Measurements from ENCODE around the gene RAB24. TPM values are rescaled to one million over a fixed set of nuclear protein-coding genes. Genes with fewer than 3 reads are reported as not detected.

Gene RAB24
- total RNA-seq, result 15.2 and 26.5 TPM in 2 replicates

GRCh38 chr5:177303121-177303924 is at the start of gene RAB24, which contains the start of gene PRELID1:
Gene RAB24 (minus strand): TSS chr5:177303719. CDS start chr5:177303288, 431 bp downstream.
Gene PRELID1 (plus strand): TSS chr5:177303799. CDS start chr5:177303986, 187 bp downstream.

GRCh38 chr5:177351392-177352329 is 48.1 kb upstream of the RAB24 start, which contains the start of gene LMAN2:
Gene LMAN2 (minus strand): TSS chr5:177351668. CDS start chr5:177351647, 21 bp downstream.

GRCh38 chr5:177311723-177312648 is 8.5 kb upstream of the RAB24 start, which contains the start of gene MXD3:
Gene MXD3 (minus strand): TSS chr5:177311898. CDS start chr5:177311830, 68 bp downstream.

Other genes with a start within 250 kb of the RAB24 start
- gene FGFR4, start 216.8 kb downstream of the RAB24 start, total RNA-seq, result 15.8 and 25.6 TPM in 2 replicates
- gene NSD1, start 169.9 kb downstream of the RAB24 start, total RNA-seq, result 23.1 and 28.0 TPM in 2 replicates
- 113 and 239 TPM in 2 replicates for gene PRELID1, start 80 bp upstream of the RAB24 start, total RNA-seq
- gene MXD3, start 8.2 kb upstream of the RAB24 start, total RNA-seq, result 3.4 and 66.2 TPM in 2 replicates
- gene LMAN2, start 47.9 kb upstream of the RAB24 start, total RNA-seq, result 336 and 347 TPM in 2 replicates
- 12.2 and 24.7 TPM in 2 replicates for gene RGS14, start 54.2 kb upstream of the RAB24 start, total RNA-seq
- not detected in 2 replicates for gene SLC34A1, start 80.7 kb upstream of the RAB24 start, total RNA-seq
- not detected in 2 replicates for gene PFN3, start 96.9 kb upstream of the RAB24 start, total RNA-seq
- gene F12, start 105.8 kb upstream of the RAB24 start, total RNA-seq, result 3.7 and 5.1 TPM in 2 replicates
- 25.4 and 59.0 TPM in 2 replicates for gene GRK6, start 123.0 kb upstream of the RAB24 start, total RNA-seq
- gene PRR7, start 143.1 kb upstream of the RAB24 start, total RNA-seq, result 15.6 and 32.8 TPM in 2 replicates
- gene DBN1, start 169.9 kb upstream of the RAB24 start, total RNA-seq, result 331 and 348 TPM in 2 replicates
- 678 and 721 TPM in 2 replicates for gene PDLIM7, start 193.9 kb upstream of the RAB24 start, total RNA-seq
- 0.25 and 1.1 TPM in 2 replicates for gene DOK3, start 206.1 kb upstream of the RAB24 start, total RNA-seq
- 135 and 185 TPM in 2 replicates for gene DDX41, start 213.2 kb upstream of the RAB24 start, total RNA-seq